Measurements from ENCODE around the gene WNT3A. TPM values are rescaled to one million over a fixed set of nuclear protein-coding genes. Genes with fewer than 3 reads are reported as not detected.

Gene WNT3A
- total RNA-seq, 1 donor from 2014 or later: 6.0 TPM

DNA sequence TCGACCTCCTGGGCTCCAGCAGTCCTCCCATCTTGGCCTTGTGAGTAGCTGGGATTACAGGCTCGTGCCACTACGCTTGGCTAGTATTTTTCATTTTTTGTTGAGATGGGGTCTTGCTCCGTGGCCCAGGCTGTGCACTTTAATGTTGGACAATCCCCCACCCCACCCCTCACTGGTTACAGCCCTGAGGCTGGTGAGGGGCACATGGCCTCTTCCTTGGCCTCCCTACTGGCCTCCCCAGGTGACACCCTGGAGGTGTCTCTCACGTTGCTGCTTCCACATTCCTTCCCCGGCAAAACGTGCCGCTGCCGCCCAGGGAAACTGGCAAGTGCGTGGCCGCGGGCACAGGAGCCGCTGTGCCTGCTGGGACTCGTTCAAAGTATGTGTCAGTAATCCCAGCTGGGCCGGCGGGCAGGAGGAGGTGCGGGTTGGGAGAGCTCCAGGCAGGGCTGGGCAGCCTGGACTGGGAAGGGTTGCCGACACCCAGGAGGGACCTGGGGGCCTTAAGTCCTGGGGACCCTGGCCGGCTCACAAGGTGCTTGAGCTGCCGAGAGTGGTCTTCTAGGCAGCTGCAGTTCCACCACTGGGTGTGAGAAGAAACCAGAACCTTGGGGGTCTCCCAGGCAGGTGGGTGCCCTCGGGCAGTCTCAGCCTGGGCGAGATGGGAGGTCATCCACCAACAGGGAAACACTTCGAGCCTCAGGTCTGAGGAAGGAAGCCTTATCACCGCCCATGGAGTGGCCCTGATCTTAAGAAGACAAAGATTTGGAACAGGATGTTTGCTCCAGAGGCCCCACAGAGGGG, 6.5 kb downstream of the WNT3A start:
- DNase-seq (peak; percentile 60), ATAC-seq (peak; percentile 34 to 59)
- Histone ChIP-seq H3K9me3 (no peaks in the 10 kb centered on the region), H3K27ac (no peak overlapping the region), H3K36me3 (no peaks in the 10 kb centered on the region), H3K27me3 (ENCODE audit: low read depth) (peaks cover 24% of the 10 kb centered on the region), H3K4me3 (no peak overlapping the region), H3K4me1 (no peaks in the 10 kb centered on the region)
- TF ChIP-seq, protein P1, sequence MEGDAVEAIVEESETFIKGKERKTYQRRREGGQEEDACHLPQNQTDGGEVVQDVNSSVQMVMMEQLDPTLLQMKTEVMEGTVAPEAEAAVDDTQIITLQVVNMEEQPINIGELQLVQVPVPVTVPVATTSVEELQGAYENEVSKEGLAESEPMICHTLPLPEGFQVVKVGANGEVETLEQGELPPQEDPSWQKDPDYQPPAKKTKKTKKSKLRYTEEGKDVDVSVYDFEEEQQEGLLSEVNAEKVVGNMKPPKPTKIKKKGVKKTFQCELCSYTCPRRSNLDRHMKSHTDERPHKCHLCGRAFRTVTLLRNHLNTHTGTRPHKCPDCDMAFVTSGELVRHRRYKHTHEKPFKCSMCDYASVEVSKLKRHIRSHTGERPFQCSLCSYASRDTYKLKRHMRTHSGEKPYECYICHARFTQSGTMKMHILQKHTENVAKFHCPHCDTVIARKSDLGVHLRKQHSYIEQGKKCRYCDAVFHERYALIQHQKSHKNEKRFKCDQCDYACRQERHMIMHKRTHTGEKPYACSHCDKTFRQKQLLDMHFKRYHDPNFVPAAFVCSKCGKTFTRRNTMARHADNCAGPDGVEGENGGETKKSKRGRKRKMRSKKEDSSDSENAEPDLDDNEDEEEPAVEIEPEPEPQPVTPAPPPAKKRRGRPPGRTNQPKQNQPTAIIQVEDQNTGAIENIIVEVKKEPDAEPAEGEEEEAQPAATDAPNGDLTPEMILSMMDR (IDR thresholded peaks at IDR 0.05): no peak
- intact Hi-C loops (cut with DNase I): no loop called here

DNA sequence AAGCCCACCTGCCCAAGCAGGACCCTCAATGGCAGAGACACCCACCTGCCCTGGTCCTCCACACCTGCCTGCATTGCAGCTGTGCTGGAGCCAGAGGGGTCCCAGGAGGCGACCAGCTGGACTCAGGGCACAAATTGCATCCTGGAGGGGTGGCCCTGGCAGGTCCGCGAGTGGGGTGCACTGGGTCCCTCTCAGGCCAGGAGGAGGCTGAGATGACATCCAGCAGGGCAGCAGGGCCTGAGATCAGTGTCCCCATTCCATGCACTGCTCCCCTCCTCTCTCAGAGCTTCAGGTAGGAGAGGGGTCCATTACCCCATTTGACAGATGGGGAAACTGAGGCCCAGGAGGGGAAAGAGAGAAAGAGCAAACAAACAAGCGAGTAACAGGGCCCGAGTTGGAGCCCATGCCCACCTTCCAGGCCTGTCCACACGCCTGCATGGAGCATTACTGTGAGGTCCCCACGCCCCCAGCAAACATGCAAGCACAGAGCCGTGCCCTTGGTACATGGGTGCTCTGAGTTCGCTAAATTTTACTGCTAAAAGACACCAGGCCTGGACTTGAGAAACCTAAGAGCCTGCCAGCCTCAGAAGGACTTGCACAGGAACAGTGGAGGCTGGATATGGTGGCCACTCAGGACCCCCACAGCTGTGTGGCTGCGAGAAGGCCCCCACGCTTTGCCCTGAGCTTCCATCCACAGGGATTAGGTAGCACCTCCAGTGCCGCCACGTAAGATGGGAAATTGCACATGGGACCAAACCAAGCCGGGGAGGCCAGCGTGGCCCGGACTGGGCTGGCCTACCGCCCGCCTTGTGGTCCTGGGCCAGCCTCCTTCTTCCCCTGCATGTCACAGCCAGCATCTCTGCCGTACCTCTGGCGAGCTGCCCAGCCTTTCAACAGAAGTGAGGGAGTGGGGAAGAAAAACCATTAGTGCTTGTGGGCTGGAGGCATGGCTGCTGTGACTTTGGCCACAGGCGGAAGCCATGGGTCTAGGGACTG, 7.4 kb downstream of the WNT3A start:
- H3K36me3 ChIP-seq: no peaks in the 10 kb centered on the region
- peaks cover 15% of the 10 kb centered on the region for H3K27me3 ChIP-seq (ENCODE audit: low read depth)
- TF ChIP-seq, protein P1 (IDR thresholded peaks at IDR 0.05): no peak
- no peaks in the 10 kb centered on the region for H3K9me3 ChIP-seq
- H3K4me1 ChIP-seq: no peaks in the 10 kb centered on the region
- ATAC-seq (no peak), DNase-seq (peak; percentile 54)
- no peak overlapping the region for H3K4me3 ChIP-seq
- H3K27ac ChIP-seq: no peak overlapping the region
- intact Hi-C loops (cut with DNase I): no loop called here

DNA sequence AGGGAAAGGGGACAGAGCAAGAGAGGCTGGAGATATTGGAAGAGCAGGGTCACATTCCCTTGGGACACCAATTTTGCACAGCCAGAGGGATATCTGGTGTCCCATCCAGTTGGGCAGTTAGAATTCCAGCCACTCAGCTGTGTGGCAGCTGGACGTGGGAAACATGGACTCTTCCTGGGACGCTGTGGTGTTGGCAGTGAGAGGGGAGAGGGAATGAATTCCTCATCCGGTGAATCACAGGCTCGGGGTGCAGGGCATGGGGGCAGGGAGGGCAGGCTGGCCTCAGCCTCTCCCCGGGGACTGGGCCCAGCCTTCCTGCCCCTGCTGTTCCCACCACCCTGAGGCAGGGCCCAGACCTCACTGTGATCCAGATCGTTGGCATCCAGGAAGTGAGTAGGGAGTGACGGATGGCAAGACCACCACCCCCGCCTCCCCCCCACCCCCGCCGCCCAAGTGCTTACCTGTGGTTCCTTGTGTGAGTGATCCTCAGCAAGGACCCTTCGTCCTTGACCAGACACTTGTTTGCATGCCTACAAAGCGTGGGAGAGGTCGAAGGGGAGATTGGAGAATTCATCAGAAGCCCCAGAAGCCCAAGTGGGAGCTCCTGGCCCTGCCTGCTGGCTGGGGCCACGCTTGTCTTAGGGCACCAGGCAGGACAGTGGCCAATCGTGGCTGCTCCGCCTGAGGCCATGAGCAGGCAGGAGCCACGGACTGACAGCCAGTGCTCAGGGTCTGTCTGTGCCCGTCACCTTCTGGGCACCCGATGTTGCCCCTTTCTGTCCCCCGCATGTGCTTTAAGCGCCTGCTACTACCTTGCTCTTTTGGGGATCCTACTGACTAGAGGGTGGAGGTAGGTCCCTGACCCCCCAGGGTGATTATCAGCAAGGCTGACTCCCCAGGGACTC, 8.7 kb downstream of the WNT3A start:
- H3K27me3 ChIP-seq (ENCODE audit: low read depth): peaks cover 7% of the 10 kb centered on the region
- no peak overlapping the region for H3K4me3 ChIP-seq
- intact Hi-C loops (cut with DNase I): no loop called here
- H3K27ac ChIP-seq: no peak overlapping the region
- ATAC-seq: no peak
- H3K36me3 ChIP-seq: no peaks in the 10 kb centered on the region
- no peaks in the 10 kb centered on the region for H3K9me3 ChIP-seq
- H3K4me1 ChIP-seq: no peaks in the 10 kb centered on the region
- TF ChIP-seq, protein P1 (IDR thresholded peaks at IDR 0.05): no peak
- peak; percentile 40 for DNase-seq

DNA sequence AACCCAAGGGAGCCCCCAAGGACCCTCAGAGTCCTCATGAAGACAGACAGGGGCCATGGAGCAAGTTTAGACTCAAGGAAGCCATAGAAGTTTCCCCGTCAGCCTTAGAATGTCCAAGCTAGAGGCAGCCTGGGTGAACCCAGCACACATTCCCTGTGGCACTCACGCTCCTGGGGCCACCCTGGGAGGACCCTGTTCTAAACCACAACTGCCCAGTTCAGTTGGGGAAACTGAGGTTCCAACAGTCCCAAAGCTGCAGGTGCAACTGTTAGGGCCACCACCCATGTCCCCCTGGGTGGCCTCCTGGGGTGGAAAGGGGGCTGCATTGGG, 9.3 kb downstream of the WNT3A start:
- intact Hi-C loops (cut with DNase I): no loop called here
- no peak overlapping the region for H3K27ac ChIP-seq
- H3K4me1 ChIP-seq: no peaks in the 10 kb centered on the region
- no peaks in the 10 kb centered on the region for H3K9me3 ChIP-seq
- H3K4me3 ChIP-seq: no peak overlapping the region
- ATAC-seq (no peak), DNase-seq (no peak)
- H3K36me3 ChIP-seq: no peaks in the 10 kb centered on the region
- H3K27me3 ChIP-seq (ENCODE audit: low read depth): peaks cover 7% of the 10 kb centered on the region
- TF ChIP-seq, protein P1 (IDR thresholded peaks at IDR 0.05): no peak
